Measurements from ENCODE around the gene DDX56. TPM values are rescaled to one million over a fixed set of nuclear protein-coding genes. Genes with fewer than 3 reads are reported as not detected.

DDX56 gene
- total and polyA plus RNA-seq, 2 of the 4 experiments (the other 2 are of a cell fraction) = 59.4 to 67.7 TPM

GRCh38 chr7:44565795-44566559 is 7.7 kb downstream of the DDX56 start:
- Histone ChIP-seq H2BK15ac (ENCODE audit: low read depth, low read length) (no peak overlapping the region), H3K23ac (ENCODE audit: low read depth, low read length) (no peak overlapping the region), H3K4me1 (ENCODE audit: control insufficient read depth, insufficient read depth, low read length) (peaks cover 2% of the 10 kb centered on the region; the same call in 1 of the 2 replicates), H2BK5ac (ENCODE audit: low read depth, low read length, poor library complexity, severe bottlenecking) (no peak overlapping the region), H3K9me3 (ENCODE audit: control insufficient read depth, insufficient read depth, low read length) (no peaks in the 10 kb centered on the region), H3K56ac (ENCODE audit: extremely low read depth, insufficient read depth, low read length) (no peak overlapping the region), H3K9ac (ENCODE audit: low read depth, low read length) (no peak overlapping the region), H3K18ac (ENCODE audit: low read depth, low read length) (no peak overlapping the region), H4K5ac (ENCODE audit: low read depth, low read length) (no peak overlapping the region), H3K36me3 (ENCODE audit: control insufficient read depth, insufficient read depth, low read length) (peaks cover 64% of the 10 kb centered on the region), H3K14ac (replicated peaks; ENCODE audit: low read depth, low read length) (no peak overlapping the region), H3K4me2 (ENCODE audit: low read depth, low read length) (no peak overlapping the region), H2BK120ac (ENCODE audit: low read depth, low read length) (no peak overlapping the region), H4K91ac (ENCODE audit: insufficient read depth, low read depth, low read length) (no peak overlapping the region), H2AFZ (replicated peaks; ENCODE audit: low read length, poor library complexity) (no peak overlapping the region), H3K9me1 (ENCODE audit: insufficient read depth, low read length) (peaks cover 6% of the 10 kb centered on the region; the same call in 1 of the 2 replicates), H3K79me1 (ENCODE audit: low read depth in 1 of 2, low read length in 2 of 2) (peaks cover 13 to 41% of the 10 kb centered on the region in 2 experiments; a peak in 3 of 4 replicates), H3K27ac (ENCODE audit: insufficient read depth, low read length) (no peak overlapping the region), H4K8ac (ENCODE audit: low read depth in 2 of 2, low read length in 2 of 2) (no peak overlapping the region), H2BK20ac (ENCODE audit: low read depth, low read length) (no peak overlapping the region), H4K20me1 (ENCODE audit: insufficient read depth, low read length) (peaks cover 29% of the 10 kb centered on the region), H2AK5ac (ENCODE audit: low read depth, low read length) (no peak overlapping the region), H2AK9ac (replicated peaks; ENCODE audit: low read depth, low read length, poor library complexity) (no peak overlapping the region), H3K4ac (ENCODE audit: low read depth, low read length) (no peak overlapping the region), H3K27me3 (ENCODE audit: control insufficient read depth, insufficient read depth, low read length) (no peaks in the 10 kb centered on the region), H3K4me3 (ENCODE audit: insufficient read depth, low read depth, low read length) (no peak overlapping the region)
- DNase-seq (no peak), ATAC-seq (ENCODE audit: low read depth) (peak; percentile 44)
- TF ChIP-seq CHD1 (IDR thresholded peaks at IDR 0.05; ENCODE audit: low read depth, low read length) (no peak), MAZ (IDR thresholded peaks at IDR 0.05; ENCODE audit: borderline replicate concordance, low read depth, low read length) (no peak), RAD21 (IDR thresholded peaks at IDR 0.05; ENCODE audit: low read length) (no peak), NFE2L2 (IDR thresholded peaks at IDR 0.05; ENCODE audit: low read depth, low read length) (no peak), MAFK (IDR thresholded peaks at IDR 0.05; ENCODE audit: low read depth, low read length) (no peak), CTCF (conservative IDR thresholded peaks at IDR 0.05; ENCODE audit: low read depth, low read length) (no peak), POLR2A (IDR thresholded peaks at IDR 0.05; ENCODE audit: low read depth, low read length) (no peak), ELK1 (IDR thresholded peaks at IDR 0.05; ENCODE audit: borderline replicate concordance, low read depth, low read length) (no peak), BHLHE40 (IDR thresholded peaks at IDR 0.05; ENCODE audit: low read depth, low read length) (no peak)
- POLR2A ChIA-PET (ENCODE audit: unreplicated experiment) = no interaction called here
- intact Hi-C loops (cut with micrococcal nuclease) = loop anchor here (1.0 kb wide), 3 partner anchors 76 to 325 kb away; partner anchors contain the start of gene NUDCD3
- in situ Hi-C loops (cut with MboI; ENCODE audit: low sequenced_read_pairs) = loop anchor here (10.0 kb wide), 1 partner anchor 321 kb away; no protein-coding TSS in a partner anchor
- 76% methylated on average over 7 of the region's 16 CpGs; no CpG with 5 or more reads in 1 of the 2 experiments for WGBS, 2 experiments (ENCODE audit: extremely low coverage in 2 of 2, insufficient read length in 1 of 2)
- dilution Hi-C loops (cut with HindIII; ENCODE audit: low sequenced_read_pairs, unreplicated experiment) = no loop called here
- BruUV-seq (replicated peaks) = no TSS peak
- CTCF ChIA-PET = interaction anchor here (0.8 to 2.3 kb wide), 14 partner anchors 10 to 325 kb away, joined by 3 to 14 read pairs (median 4); partner anchors contain the start of genes NUDCD3 and TMED4
